Activated effector memory CD4-positive, alpha-beta T cell treated with anti-CD3 and anti-CD28 coated beads, Interleukin-2, amount 50 U/mL, for 16 hours (primary cell): ENCODE measurements around the gene POSTN.

Source experiments
- DNase-seq: peaks from one replicate; pipeline ENCODE4 v3.0.0-alpha.2; 2020

POSTN gene, protein sequence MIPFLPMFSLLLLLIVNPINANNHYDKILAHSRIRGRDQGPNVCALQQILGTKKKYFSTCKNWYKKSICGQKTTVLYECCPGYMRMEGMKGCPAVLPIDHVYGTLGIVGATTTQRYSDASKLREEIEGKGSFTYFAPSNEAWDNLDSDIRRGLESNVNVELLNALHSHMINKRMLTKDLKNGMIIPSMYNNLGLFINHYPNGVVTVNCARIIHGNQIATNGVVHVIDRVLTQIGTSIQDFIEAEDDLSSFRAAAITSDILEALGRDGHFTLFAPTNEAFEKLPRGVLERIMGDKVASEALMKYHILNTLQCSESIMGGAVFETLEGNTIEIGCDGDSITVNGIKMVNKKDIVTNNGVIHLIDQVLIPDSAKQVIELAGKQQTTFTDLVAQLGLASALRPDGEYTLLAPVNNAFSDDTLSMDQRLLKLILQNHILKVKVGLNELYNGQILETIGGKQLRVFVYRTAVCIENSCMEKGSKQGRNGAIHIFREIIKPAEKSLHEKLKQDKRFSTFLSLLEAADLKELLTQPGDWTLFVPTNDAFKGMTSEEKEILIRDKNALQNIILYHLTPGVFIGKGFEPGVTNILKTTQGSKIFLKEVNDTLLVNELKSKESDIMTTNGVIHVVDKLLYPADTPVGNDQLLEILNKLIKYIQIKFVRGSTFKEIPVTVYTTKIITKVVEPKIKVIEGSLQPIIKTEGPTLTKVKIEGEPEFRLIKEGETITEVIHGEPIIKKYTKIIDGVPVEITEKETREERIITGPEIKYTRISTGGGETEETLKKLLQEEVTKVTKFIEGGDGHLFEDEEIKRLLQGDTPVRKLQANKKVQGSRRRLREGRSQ

DNA sequence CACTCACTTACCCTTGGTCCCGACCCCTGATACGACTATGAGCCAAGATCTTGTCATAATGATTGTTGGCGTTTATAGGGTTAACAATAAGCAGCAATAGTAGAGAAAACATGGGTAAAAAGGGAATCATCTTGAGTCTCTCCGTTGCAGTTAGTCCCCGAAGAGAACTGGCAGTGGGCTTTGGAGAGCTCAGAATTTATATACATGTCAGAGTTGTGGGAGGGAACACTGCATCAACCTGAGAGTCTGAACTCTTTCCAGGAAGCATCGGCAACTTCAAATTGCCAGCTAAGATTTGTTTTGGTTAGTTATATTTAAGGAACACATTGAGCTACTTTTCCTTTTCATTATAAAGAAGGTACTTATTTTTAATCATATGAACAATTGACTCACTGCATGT, at the start of gene POSTN:
TSS of gene POSTN (minus strand) at position 172 of the 400 bp plus-strand sequence. CDS start at position 130, 42 bp downstream.
- no peak for DNase-seq

DNA sequence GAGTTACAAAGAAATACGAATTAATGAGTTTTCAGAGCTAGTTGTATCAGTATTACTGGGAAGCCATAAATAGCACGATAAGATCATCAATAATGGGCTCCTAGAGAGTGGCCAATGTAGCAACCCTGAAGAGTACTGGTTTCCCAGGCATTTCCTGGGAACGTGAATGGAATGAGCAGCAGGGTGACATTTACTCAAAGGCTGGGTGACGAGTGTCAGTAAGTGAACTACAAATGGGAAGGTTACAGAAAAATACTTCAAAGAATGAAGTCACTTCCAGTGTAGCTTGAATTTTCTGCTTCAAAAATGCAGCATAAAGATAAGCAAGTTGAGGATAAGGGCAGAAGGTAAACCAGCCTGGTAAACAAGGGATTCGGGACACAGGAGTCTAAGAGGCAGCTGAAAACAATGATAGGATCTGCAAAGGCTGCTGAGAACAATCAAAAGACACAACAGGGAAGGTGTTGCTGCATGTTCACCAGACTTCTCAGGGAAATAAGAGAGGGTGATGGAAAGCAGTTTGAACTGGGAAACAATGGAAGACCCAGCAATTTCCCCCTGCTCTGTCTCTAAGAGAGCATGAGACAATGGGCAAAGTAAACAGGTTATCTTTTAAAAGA, 48.6 kb upstream of the POSTN start:
- no peak for DNase-seq

DNA sequence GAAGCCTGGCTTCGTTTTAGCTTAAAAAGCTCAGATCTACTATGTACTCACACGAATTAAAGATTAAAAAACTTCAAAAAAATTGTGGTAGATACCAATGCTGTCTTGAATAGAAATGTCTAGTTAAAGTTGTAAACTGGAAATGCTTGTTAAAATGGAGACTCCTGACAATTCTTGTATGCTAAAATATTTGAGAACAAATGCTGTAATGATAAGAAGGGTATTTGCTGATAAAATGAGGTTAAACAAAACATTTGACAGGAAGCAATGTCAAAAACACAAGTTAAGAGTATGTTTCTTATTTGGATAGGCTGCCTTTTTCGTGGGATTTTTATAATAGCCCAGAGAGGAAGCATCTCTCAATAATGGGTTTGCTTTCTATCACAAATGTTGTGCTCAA, 48.0 kb upstream of the POSTN start:
- no peak for DNase-seq

DNA sequence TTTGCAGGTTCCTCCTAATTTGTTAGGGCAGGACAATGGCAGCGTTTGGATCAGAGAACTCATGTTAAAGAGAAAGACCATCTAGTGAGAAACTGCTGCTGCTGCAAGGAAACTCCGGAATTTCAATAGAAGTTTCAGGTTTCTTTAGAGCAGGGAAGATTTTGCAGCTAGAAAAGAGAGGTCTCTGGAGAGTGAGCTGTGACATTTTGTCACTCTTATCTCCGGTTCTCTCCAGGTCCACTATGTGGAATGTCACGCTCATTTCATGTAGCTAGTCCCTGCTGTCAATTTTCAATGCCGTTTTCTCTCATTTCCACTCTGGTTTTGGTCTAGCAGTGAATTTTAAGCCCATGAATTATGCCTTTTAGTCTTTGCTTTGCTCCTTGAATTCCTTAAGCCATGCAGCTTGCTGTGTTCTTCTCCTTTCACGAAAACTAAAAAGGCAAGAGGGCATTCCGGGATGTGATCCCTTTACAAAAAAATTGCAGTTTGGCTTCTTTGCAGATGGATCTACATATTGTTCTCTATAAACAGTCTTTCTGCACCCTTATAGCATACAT, 46.7 kb upstream of the POSTN start:
- DNase-seq, result no peak

DNA sequence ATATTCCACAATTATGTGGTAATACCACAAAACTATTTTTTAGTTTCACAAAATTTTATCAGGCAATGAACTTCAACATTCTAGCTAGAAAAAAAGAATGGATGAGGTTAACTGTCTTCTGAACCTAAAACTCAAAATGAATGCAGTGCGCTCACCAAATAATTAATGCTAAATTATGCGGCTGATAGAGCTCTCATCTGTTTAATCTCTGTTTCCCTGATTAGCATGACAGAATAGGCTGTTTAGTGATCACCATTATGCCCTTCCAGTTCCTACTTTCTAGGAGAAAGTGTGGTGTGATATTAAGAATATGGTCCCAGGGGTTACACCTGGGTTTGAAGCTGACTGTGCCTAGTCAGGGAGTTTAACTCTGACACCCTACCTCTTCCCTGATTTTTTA, 42.8 kb upstream of the POSTN start:
- no peak for DNase-seq

DNA sequence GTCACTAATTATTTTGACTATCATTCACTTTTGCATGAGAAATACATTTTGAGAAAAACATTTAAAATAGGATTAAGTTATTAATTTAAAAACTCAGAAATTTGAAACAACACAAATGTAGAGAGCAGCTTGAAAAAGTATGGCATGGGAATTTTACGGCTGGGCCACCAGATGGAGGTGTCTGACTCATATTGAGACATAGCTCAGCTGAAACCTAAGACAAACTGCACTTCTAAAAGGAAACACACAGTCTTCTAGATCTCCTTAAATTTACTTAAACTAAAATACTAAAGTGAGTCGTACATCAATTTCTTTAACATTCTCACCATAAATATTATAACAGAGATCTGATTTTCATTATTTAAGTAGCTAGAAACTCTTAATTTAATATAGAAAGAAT, 41.9 kb upstream of the POSTN start:
- no peak for DNase-seq

DNA sequence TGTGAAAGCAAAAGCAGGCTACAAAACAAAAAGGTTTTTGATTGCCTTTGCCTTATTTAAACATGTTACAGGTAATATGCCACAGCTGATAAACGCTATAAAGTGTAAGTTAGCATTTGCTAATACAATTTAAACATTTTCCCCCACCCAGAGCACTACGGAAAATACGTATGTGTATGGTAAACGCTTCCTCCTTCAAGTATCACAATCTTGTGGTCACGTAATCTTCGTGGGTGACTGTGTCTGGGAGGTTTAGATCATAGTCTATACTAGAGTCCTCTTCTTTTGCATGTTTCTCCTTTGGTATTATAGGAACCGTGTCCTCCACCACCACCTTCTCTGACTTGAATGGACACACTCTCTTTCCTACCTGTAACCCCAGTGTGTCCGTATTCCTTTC, 38.1 kb upstream of the POSTN start:
- no peak for DNase-seq

DNA sequence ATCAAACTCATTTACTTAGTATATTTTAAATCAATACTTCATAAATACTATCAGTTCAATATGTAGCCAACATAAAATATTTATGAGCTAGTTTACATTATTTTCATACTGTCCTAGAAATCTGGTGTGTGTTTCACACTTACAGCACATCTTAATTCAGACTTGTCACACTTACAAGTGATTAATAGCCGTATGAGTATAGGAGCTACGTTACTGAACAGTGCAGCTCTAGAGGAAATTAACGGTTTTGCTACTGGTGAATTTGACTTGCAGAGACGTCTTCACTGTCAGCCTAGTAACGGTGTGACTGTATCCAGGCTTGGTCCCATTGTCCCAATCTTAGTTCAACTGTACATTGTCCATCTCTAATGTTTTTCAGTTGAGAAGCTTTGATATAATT, 33.7 kb upstream of the POSTN start:
- no peak for DNase-seq

DNA sequence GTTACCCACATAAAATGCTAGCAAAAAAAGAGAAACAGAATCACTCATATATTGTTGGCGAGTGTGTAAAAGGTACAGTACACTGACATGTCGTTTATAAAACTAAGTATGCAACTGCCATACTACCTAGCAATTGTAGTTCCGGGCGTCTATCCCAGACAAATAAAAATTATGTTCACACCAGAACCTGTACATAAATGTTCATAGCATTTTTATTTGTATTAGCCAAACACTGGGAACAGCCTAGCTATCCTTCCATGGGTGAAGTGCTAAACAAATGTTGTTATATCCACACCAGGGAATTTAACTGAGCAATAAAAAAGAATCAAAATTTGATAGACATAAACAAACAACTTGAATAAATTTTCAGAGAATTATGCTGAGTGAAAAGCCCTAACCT, 28.9 kb upstream of the POSTN start:
- DNase-seq, result no peak

DNA sequence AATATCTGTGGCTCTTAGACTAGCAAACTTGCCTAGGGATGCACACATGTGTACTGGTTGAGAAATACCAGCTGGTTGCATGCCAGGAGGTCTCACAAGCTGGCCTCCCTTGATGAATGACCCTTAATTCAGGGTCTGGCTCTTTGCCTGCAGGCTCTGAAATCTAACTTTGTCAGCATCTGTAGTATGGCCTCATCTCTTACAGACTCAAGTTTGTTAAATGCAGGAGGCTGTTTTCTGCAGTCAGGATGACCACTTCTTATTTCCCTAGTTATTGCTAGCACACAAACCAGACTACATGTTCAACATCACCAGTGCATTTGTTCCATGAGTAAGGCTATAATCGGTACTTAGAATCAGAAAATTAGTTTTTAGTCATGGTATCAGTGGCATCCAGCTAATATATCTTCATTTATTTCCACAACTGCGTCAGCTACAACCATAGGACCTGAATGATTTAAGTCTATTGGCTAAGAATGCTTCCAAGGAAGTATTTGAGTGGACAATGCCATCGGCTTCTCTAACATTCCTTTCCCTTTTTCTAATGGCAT, 23.3 kb upstream of the POSTN start:
- DNase-seq, result no peak

DNA sequence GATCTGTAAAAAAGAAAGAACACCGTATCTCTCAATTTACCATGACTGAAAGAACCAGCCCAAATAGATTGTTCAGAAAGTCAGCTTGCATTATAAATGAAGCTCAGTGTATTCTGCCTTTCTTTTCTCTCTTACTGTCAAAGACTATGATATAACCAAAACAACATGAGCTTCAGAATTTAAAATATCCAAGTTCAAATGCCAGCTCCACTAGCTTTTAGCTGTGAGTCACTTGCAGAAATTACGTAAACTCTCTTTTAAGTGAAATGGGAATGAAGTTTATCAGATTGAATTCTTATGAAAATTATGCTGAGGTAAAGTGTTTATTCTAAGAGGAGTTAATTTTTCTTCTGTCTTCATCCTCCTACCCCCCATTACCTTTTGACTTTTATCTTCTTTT, 20.0 kb upstream of the POSTN start:
- DNase-seq, result no peak

DNA sequence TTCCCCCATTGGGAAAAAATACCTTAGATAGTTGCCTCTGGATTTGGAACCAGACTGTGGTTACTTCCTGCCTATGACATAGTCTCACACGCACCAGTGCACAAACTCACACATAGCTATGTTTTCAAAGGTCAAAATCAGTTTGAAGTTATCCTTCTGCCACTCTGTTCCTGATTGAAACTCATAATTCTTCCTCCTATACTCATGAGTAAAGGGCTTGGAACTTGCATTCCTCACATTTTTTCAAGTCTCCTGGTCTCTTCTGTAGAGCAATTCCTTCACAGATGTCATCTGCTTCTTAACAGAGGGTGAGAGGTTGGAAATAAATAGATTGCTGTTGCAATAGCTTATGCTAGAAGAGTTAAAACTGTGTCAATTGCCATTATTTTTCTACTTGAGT, 18.6 kb upstream of the POSTN start:
- no peak for DNase-seq

DNA sequence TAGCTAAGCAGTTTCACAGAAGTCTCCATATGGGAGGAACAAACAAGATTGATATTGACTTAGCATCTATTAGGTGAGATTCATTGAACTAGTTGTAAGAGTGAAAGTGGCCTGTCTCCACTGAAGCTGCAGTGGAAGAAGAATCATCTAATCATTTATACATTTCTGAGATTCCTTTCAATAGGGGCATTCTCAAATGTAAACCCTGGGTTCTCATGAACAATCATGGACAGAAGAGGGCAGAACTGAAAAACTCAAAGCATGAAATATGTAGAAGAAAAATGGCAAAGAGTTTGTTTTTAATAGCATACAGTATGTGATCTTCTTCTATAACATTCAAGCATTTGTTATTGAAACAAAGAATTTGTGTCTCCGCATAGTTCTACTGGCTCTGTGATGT, 17.6 kb upstream of the POSTN start:
- DNase-seq, result no peak

DNA sequence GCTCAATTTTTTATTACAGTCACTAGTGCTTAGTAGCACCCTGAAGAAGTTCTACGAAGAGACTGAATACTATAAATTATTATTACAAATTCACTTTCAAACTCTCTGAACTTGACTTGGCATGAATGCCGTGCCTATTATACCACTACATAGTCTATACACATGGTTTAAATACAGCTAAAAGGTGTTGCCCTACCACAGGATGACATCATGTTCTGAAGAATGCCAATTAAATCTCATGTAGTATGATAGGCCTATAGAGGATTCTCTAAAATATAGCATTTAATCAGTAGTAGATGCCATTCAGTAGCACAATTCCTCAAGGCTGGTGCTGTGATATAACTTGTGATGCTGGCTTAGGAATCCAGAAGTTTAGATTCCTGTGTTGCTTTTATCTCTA, 16.7 kb upstream of the POSTN start:
- no peak for DNase-seq

DNA sequence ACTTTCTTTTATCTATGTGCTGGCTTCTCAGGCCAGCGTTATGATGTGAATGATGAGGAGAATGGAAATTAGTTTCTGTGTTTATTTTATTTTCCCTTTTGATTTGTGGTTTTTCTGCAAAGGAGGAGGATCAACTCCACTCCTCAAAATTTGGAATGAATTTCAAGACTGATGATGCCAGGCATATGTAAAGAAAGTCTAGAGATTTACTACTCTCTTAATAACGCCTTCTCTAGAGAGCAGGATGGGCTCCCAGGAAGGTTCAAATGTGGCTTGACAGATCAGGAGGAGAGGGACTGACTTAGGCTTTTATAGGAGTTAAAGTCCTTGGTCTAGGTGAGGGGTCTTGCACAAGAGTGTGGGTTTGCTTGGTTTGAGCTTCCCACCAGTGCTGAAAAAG, 15.1 kb upstream of the POSTN start:
- DNase-seq, result no peak

DNA sequence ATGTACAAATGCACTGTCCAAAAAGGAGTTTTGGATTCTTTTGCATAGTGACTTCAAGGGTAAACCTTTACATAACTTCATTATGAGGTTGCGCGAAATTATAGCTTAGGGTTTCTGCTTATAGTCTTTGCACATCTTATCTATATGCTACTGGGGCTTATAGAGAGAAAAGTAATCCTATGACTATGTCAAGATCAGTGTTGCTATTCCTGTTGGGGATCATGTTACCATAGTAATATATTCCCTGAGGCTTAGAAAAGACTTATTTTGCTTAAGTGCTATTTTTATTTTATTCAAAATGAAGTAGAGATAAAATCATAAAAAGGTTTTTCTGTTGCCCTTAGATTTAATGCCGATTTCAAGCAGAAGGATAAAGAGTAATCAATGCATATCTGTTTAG, 14.7 kb upstream of the POSTN start:
- DNase-seq, result no peak

DNA sequence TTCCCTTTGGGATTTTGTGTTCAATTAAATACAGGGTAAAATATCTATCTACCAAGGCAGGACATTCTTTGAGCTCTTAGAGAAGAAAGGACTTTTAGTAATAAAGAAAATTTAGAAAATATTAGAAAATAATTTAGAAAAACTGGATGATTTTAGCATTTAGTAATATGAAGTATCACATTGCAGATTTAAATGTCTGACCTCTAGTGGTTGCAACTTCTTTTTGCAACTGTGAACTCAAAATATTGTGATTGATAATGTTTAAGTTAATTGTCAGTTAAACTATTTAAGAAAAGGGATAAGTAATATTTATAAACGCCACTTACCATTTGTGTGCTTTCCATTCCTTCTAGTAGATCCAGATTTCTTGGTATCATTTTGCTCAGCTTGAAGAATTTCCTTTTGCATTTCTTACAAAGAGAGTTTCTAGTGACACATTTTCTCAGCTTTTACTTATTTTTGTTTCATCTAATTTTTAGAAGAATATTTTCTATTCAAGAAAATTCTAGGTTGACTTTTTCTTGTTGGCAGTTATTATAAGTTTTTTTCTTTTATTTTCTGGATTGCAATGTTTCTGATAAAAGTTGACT, 10.3 kb upstream of the POSTN start:
- DNase-seq, result no peak

DNA sequence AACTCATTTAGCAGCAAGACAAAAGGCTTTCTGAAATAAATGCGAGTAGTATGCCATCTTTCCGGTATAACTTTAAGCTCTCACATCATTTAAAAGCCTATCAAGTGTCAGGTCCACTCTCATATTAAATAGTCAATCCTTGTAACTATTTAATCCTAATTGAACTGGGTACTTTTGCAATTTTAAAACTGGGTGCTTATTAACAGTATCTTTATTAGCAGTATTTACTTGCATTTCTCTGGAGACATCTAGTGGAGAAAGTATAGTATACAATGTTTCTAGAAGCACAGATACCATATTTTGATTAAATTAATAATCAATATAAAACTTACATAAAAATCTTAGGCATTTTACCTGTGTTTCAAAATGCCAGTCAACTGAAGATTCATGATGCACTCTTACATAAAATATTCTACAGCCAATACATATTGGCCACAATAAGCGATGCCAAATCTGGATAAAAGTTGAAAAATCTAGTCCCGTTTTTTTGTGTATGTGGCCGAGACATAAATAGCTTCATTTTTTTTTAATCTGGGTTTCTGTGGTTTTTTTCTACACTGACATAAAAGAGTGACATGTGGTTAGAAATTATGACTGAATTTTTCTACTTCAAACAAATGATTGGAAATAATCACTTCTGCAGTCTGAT, 4.3 kb upstream of the POSTN start:
- DNase-seq, result no peak

DNA sequence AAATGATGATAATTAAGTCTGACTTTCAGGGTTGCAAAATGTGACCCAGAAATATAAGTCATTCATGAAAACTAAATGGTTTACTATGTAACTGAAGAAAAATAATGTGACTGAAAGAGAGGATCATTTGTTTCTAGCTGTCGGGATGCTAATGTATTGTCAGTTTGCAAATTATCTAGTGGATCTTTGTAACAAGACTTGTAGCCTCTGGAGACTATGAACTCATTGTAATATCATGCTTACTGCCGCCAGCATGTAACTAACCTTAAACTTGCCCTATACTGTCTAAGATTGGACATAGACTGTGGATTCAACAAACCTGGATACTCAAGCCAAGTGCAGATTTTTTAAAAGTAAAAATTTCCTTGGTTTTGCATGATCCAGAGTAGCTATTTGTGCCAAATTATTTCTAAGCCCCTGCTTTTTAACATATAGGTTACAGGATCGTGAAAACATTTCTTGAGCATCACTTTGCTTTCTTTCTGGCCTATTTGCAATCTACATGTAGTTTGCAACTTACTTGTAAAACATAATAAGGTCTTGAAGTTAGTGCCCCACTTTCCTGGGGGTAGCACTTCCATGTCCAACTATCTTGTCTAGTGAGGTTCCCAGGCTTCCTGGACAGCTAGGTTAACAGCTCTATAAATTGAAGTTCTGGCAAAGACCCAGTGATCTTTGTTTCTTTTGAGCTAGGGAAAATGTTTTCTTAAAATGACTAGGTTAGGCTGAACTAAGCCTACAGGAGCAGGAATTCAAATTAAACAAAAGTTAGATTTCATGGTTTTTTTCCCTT, 3.3 kb upstream of the POSTN start:
- DNase-seq, result no peak

DNA sequence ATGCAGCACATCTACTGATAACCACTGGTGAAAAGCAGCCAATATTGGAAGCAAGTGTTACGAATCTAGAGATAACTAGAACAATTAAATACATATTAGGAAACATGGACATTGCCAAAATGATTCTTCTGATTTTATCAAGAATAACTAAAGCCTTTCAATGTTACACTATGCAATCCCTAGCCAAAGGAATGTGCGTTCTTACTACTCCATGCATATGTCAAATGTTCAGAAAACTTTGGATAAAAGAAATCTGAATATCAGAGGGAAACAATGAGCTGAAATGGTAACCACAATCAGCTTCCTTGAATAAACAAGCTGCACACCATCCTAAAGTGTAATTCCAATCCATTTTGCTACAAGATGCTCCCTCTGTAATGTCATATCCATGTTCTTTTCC, 951 bp upstream of the POSTN start:
- DNase-seq, result no peak

DNA sequence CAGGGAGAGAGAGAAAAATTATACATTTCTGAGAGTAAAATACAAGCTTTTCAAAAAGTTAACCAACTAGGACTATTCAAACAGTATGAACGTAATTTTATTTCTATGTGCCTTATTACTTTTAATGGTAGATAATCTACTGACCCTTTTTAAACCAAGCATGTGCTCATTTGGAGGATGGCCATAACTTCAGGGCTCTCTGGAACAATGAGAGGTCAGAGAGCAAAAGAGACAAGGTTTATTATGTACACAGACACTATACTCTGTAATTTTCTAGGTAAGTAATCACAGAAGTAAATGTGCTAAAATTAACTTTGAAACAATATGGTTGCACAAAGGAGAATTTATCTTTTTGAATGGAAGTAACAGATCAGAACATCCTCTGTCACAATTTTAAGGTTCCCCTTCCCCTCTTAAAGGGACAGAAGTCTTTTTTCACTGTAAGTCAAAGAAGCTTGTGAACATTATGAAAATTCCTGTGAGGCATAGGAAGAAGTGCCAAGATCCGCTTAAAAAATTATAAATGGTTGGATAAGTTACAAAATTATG, 1.0 kb downstream of the POSTN start:
- no peak for DNase-seq
